EH (cell line): Measurements from ENCODE around the gene STPG1.

ENCODE experiments used
- DNase-seq: peaks from one replicate; pipeline ENCODE4 v3.0.0-alpha.2; 2015; ENCODE audit warnings: low read depth

STPG1 gene

DNA sequence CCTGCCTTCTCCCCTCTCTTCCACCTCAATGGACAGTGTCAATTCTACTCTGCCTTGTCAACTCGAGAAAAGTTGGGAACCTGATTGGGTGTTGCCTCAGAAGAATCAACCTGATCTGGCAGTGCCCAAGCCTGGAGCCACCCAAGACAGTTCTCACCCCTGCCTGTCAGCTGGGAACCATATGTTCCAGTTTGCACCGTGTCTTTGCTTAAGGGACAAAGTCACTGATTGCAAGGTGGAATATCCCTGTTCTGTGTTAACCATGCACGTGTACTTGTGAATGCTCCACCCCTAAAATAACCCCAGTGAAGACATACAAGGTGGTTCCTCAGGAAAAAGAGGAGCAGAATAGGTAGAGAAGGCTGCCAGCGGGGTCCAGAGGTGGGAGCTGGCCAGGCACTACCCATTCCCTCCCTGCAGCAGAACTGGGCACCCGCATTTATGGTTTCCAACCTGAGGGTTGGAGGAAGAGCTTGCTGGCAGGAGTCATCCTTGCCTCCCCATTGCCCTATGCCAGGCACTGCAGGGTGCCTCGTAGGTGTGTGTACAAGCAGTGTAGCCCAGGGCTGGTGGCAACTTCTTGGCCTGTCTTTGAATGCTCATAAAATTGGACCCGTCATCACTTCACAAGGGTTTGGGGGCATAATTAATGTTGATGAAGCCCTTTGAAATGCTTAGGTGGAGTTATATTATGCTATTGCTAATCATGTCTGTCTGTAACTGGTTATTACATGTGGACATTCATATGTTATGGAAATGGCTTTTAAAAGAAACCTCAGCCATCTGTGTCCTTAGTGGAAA lies 13.4 kb upstream of the STPG1 start:
- DNase-seq, result no peak

DNA sequence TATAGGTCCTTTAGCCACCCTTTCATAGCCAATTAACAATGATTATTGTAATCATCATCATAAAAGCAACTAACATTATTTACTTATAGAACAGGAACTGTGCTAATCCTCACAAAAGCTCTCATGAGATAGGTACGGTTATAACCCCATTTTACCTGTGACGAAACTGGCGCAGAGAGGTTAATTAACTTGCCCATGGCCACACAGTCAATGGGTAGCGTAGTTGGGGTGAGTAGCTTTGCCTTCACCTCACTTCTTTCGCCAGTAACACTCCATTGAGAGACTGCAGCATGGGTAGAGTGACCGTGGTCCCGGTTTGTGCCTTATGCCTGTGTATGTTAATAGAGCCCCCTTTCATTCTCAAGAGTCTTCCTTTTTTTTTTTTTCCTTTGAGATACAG lies 12.3 kb upstream of the STPG1 start:
- no peak for DNase-seq

DNA sequence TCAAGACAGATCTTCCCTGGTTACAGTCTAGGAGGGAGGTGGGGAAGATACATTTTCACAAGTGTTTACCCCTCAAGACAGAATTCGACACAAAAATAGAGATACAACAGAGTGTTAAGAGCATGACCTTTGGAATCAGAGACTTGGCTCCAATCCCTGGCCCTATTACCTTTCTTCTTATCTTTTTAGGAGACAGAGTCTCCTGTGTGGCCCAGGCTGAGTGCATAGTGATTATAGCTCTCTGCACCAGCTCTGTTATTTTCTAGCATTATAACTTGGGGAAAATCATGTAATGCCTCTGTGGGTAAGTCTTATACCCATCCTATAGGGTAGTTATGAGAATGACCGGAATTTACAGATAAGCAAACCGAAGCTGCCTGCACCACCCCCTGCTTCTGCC lies 11.9 kb upstream of the STPG1 start:
- DNase-seq, result no peak

DNA sequence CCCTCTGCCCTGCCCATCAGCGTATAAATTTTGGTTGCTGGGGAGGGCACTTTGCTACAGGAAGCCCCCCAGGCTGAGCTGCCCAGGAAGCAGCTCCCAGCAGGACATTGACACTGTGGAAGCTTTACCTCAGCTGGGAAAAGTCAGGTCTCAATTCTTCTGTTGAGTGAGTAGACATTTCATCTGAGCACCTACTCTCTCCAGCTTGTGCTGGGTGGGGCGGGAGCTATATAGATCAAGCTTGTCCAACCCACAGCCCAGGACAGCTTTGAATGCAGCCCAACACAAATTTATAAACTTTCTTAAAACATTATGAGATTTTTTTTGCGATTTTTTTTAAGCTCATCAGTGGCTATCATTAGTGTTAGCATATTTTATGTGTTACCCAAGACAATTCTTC lies 11.4 kb upstream of the STPG1 start:
- DNase-seq, result no peak

DNA sequence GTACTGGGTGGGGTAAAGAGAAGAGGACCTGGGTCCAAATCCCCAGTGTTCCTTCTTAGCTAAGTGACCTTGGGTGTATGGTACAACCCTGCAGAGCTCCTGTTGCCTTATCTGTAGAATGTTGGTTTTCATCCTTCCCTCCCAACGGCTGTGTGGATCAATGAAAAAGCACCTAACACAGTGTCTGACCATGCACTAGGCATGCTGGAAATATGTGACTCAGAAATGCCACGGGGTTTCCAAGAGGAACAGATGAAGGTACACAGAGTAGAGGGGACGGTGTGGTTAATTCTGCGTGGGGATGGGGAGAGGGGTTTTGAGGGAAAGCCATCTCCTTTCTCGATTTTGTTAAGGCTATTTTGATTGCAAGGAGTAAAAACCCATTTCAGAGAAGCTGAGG lies 10.6 kb upstream of the STPG1 start:
- DNase-seq, result no peak

DNA sequence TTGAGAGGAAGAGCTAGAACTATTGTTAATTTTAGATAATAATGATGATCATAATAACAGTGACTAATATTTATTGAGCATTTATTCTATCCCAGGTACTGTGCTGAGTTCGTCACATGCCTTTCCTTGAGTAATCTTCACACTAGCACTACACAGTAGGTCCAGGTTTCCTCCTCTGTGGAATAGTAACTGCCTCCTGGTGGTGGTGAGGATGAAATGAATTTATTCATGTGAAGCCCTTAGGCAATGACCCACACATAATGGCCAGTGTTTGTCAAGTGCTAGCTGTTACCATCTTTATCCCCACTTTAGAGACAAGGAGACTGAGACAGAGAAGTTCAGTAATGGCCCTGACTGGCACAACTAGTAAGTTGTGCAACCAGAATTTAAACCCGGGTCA lies 7.9 kb upstream of the STPG1 start:
- DNase-seq, result no peak

DNA sequence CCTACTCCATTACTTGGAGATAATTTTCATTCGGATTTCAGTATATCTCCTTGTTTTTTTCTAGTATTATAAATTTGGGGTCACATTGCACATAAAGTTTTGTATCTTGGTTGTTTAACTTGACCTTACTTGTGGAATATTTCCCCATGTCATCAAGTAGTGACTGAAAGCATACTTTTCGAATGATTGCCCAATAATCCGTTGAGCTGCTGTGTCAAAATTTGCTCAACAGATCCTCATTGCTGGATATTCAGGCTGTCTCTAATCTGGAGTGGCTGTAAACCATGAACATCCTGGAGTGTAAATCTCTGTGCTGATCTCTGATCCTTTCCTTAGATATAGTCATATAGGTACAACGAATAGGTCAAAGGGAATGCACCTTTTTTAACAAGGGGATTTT lies 7.0 kb upstream of the STPG1 start:
- DNase-seq, result no peak

DNA sequence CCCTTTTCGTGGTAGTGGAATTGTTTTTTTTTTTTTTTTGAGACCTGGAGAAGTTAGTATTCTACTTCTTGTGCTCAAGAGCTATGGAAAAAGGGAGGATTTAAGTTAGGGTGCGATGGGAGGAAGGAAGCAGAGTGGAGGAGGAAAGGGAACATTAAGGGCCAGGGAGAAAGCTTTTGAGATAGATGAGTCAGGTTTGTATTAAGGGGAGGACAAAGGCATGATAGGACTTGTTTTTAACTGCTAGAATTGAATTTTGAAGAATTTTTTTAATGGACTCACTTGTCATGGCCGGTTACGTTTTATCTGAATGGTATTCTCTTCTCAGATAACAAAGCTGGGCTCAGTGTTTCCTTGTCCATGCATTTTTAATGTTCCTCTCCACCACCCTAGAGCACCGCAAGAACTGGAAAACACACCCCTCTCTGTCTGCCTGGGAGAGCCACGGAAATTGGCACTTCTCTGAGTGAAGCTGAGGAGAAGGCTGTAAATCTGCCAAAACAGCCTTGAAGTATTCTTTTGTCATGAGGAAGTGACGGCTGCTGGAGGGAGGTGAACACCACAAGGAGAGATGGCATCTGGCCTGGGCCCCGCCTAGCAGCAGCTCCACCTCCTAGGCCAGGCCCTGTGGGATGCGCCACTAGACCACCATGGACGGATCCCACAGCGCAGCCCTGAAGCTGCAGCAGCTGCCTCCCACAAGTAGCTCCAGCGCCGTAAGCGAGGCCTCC lies 5.5 kb upstream of the STPG1 start:
- peak; percentile 58 for DNase-seq

DNA sequence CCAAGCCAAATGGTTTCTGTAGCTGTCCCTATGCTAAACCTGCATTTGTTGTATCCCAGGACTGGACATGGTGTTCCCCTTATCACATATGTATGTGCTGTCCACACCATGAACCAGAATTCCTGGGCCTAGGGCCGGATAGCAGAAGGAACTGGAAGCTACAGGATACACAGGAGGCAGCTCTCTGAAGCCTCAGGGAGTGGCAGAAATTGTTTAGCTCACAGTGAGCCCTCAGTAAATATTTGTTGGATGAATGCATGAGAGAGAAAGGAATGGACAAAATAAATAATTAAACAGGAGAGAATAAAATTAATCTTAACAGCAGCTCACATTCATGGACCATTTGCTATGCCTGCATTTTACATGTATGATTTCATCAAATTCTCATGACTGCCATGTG lies 4.1 kb upstream of the STPG1 start:
- DNase-seq, result peak; percentile 84

DNA sequence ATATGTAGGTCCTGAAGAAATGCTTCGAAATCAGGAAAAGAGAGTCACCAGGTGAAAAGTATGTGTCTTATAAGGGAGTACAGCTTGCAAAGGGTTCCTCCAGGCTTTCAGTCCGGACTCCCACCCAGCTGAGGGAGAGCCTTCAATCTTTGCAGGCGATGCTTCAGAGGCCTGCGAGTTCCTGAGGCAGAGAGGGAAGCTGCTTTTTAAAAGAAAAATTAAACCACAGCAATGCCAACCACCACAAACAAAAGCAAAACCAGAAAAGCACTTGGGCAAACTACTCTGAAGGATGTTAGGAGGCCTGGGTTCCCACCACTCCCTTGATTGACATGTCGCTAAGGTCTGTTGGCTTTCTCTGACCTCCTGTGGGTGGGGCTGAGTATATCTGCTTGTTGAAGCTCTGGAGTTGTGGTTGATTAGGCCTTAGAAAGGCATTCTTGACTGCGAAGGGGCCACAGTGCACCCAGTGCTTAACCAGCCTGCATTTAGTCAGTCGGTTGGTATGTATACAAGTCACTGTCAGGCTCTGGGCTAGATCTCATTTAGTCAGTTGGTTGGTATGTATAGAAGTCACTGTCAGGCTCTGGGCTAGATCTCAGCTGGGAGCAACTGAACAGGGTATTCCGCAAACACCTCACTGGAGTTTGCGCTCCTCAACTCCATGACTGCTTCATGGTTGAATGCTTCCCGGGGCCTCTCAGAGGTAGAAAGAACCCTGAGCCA lies 3.2 kb upstream of the STPG1 start:
- peak; percentile 100 for DNase-seq

DNA sequence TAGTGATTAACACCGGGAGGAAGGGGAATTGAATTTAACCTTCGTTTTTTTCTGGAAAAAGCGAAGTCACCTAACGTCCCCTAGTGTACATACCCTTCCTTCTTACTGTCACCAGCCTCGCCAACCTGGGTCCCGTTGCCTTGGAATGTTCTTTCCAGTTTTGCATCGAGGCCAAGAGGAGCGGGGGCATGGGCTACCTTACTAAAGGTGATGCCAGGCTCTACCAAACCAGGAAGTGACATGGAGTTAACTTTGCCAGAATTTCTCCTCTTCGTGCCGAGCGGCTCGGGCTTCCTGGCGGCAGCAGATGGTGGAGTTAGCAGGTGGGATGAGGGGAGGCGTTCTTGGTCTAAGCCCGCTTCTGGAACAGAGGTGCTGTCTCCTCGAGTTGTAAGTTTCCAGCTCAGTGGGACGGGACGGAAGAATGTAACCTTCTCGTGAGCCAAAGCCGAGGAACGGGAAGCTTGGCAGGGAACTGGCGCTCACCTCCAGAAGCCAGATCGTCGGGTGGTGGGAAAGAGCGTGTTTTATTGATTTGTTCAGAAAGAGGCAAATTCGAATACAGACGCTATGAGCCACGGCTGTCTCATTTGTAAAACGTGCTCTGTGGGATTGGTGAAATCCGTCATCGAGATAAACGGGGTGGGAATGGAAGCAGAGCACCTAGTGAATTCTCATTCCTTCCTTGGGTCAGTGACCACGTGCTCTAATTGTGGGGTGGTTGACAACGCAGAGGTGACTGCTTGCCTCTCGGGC lies 2.5 kb upstream of the STPG1 start:
- DNase-seq, result peak; percentile 41

DNA sequence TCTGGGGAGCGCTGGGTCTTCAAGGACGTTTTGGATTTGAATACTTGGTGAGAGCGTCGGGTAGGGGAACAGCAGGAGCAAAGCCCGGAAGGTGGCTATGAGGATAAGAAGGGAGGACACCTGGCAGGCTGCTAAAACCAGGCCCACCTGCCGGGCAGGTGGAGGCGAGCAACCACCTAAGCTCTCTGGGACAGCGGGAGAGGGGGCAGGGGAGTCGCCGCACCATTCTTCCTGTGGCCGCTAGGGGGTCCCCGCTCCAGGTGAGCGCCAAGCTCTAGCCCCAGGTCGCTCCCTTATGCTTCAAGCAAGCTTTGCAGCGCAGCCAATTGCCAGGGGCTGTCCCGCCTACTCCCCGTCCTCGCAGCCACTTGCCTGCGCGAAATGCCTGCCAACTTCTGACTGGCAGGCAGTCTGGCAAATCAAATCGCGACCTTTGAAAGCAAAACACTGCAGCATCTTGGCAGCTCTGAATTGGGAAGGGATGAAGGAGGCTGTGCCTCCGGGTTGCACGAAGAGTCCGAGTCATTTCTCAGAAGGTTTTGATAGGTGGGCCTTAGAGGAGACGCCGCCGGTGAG lies 1.8 kb upstream of the STPG1 start, which contains the start of gene NIPAL3:
Gene NIPAL3, plus strand, starts transcription at position 469 of the 576 bp plus-strand sequence. CDS start 3,746 bp downstream, outside the sequence.
- DNase-seq, result peak; percentile 98

DNA sequence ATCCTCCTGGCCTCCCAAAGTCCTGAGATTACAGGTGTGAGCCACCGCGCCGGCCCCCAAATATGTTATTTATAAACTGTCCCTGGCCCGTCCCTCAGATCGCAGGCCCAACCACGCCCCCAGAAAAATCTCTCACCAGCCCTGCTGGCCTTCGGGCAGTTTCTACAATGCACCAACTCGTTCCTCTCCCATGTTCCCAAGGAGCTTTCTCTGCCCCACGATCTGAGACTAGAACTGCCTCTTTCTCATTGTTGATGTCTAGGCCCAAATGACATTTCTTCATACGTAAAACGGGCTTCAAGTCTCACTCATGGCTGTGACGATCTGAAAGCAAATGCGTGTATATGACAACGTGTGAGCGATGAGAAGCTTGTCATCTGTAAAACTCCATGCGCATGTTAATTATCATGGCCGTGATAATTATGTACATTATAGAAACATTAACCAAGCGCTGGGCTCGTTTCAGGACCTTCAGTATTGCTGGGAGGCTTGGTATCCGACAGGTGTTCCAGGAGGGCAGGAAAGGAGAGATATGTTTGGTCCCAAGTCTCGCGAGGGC lies 1.3 kb upstream of the STPG1 start:
- DNase-seq, result no peak

DNA sequence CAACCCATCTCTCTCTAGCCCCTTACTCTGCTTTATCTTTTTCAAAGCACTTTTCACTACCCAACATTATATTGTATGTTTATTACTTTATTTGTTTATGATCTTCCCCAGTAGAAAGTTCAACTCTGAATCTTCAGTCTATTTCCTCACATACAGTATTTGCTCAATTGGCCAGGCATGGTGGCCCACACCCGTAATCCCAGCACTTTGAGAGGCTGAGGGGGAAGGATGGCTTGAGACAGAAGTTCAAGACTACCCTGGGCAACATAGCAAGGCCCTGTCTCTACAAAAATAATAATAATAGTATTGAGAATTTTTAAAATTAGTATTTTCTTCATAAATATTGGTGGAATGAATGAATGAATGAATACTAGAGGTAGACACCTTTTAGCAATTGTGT lies 1.2 kb downstream of the STPG1 start:
- no peak for DNase-seq

DNA sequence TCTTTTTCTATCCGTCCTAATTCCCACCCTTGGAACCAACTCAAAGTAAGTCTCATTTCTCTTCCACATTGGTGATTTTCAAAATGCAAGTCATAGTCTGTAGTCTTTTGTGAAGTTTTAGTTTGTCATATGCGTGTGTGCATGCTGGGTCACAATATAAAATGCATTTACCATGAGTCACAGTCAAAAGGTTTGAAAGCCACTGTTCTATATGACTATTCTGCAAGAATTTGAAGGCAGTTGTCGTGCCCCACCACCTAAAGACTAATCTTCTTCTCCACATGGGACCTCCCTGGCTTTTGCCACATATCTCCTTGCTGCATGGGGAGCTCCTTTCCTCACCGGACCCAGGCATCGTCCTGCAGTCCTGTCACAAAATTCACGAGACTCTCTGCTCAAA lies 1.6 kb downstream of the STPG1 start:
- DNase-seq, result peak; percentile 73

DNA sequence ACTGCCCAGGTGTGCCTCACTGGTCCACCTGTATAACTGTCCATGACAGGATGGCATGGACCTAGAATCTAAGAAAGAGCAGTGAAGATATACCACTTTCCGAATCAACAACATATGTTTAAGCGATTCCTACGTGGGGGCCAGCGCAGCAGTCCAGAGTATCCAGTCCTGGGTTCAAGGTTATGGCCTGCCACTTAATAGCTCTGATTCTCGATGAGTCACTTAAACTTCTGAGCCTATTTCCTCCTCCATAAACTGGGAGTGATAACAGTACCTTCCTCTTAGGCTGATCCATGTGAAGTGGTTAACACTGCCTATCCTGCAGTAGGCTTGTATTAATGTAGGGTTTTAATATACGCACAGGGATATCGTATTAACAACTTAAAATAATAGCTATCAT lies 2.8 kb downstream of the STPG1 start:
- DNase-seq, result no peak

DNA sequence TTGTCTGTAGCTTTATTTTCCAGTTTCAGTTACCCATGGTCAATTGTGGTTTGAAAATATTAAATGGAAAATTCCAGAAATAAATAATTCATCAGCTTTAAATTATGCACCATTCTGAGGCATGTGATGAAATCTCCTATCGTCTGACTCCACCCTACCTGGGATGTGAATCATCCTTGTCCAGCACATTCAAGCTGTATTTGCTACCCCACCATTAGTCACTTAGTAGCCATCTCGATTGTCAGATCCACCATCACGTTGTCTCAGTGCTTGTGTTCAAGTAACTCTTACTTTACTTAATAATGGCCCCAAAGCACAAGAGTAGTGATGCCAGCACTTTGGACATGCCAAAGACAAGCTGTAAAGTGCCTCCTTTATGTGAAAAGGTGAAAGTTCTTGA lies 4.0 kb downstream of the STPG1 start:
- peak; percentile 87 for DNase-seq

DNA sequence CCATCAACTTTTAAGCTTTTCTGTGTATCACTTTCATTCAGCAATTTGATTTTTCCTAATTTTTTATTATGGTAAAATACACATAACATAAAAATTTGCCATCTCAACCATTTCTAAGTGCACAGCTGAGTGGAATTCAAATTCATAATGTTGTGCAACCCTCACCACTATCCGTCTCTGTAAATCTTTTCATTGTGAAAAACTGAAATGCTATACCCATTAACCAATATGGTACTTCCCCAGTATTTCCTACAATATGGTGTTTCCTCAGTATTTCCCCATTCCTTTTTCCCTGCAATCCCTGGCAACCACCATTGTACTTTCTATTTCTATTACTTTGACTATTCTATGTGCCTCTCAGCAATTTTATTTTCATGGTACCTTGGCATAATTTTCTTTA lies 6.8 kb downstream of the STPG1 start:
- no peak for DNase-seq

DNA sequence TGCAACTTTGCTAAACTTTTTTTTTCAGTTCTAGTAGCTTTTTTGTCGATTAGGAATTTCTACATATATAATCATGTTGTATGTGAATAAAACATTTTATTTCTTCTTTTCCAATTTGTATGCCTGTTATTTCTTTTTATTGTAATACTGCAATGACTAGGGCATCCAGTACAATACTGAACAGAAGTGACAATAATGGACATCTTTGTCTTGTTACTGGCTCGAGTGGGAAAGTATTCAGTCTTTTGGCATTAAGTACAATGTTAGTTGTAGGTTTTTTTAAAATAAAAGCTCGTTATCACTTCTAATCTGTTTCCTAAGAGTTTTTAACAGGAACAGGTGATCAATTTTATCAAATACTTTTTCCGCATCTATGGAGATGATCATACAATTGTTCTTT lies 9.8 kb downstream of the STPG1 start:
- no peak for DNase-seq

DNA sequence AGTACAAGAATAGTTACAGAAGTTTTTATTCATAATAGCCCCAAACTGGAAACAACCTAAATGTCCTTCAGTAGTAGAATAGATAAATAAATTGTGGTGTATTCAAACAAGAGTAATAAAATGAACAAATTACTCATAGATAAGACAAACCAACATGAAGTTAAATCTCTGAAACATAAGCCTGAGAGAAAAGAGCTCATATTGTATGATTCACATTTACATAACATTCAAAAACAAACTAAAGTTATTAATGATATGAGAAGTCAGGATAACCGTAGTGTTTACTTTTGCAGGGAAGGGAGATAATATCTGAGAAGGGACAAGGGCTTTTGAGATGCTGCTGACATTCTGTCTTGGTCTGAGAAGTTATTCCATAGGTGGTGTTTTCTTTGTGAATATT lies 13.5 kb downstream of the STPG1 start:
- no peak for DNase-seq

DNA sequence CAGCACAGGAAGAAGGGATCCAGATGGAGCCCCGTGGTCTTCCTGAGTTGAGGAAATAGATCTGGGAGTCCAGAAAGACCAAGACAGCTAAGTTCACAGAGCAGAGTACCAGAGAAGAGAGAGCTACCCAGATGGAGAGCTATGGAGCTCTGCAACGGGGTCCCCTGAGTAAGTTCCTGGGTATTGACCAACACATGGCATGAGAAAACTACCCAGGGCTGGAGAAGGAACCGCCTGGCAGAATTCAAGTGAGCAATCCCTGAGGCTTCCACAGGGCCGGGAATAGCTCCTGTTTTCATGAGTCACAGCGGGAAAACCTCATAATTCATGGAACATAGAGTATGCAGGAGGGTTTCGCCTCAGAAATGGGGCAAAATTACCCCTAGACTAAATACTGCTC lies 19.7 kb downstream of the STPG1 start:
- peak; percentile 90 for DNase-seq
